HG03135 (cell line): ENCODE measurements around the gene MPRIP.
"Not testable (repeated sequence)": the region's sequence is repeated elsewhere in the genome, so short reads cannot be mapped to it uniquely, and the experiment has no call there.

Experiments
- ATAC-seq: cut with Tn5 transposase; IDR thresholded peaks from one replicate; pipeline ENCODE4 v1.9.1; 2021; ENCODE audit warnings: mild to moderate bottlenecking, moderate library complexity; ENCODE audit not compliant: unreplicated experiment

MPRIP gene, protein sequence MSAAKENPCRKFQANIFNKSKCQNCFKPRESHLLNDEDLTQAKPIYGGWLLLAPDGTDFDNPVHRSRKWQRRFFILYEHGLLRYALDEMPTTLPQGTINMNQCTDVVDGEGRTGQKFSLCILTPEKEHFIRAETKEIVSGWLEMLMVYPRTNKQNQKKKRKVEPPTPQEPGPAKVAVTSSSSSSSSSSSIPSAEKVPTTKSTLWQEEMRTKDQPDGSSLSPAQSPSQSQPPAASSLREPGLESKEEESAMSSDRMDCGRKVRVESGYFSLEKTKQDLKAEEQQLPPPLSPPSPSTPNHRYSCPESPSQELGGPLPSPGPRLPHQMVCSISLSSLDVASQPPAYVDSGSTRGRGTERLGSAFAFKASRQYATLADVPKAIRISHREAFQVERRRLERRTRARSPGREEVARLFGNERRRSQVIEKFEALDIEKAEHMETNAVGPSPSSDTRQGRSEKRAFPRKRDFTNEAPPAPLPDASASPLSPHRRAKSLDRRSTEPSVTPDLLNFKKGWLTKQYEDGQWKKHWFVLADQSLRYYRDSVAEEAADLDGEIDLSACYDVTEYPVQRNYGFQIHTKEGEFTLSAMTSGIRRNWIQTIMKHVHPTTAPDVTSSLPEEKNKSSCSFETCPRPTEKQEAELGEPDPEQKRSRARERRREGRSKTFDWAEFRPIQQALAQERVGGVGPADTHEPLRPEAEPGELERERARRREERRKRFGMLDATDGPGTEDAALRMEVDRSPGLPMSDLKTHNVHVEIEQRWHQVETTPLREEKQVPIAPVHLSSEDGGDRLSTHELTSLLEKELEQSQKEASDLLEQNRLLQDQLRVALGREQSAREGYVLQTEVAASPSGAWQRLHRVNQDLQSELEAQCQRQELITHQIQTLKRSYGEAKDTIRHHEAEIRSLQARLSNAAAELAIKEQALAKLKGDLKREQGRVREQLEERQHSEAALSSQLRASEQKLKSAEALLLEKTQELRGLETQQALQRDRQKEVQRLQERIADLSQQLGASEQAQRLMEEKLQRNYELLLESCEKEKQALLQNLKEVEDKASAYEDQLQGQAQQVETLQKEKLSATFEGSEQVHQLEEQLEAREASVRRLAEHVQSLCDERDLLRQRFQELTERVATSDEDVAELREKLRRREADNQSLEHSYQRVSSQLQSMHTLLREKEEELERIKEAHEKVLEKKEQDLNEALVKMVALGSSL (N-terminal part only)

DNA sequence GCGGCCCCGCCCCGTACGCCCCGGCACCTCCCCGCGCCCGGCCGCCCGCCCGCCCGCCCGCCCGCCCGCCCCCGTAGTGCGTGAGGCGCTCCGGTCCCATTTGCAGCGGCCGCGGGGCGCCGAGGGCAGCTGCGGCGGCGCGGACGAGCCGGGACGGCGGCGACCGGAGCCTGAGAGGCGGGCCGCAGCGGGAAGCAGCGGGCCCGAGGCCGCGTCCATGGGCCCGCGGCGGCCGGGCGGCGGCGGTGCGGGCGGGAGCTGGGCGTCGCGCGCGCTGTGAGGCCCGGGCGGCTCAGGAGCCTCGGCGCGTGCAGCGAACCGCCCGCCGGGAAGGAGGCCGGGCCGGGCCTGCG, at the start of gene MPRIP:
Gene MPRIP (plus strand): TSS at position 74 of the 353 bp plus-strand sequence. CDS start 392 bp downstream, outside the sequence.
- ATAC-seq: no peak

DNA sequence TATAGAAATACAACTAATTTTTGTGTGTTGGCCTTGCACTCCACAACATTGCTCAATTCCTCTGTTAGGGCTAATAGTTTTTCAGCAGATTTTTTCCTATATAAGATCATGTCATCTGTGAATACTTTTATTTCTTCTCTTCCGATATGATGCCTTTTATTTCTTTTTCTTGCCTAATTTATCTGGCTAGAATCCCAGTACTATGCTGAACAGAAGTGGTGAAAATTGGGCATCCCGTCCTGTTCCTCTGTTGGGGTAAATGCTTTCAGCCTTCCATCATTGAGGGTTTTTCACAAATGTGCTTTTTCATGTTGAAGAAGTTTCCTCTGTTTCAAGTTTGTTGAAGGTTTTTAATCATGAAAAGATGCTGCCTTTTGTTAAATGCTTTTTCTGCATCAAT, 47.6 kb upstream of the MPRIP start:
- ATAC-seq: no peak

DNA sequence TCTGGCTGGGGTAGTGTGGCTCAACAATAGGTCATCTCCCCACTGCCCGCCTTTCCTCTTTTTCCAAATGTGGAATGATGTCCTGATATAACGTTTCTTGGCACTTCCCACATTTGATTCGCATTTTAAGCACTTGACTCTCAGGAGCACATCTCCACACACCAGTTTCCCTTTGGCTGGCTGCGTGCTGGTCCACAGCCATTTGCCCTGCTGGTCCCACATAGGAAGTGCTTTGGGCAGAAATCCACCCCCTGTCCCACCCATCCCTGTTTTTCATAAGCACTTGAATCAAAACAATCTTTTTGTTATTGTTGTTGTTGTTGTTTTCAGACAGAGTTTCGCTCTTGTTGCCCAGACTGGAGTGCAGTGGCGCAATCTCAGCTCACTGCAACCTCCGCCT, 46.3 kb upstream of the MPRIP start:
- ATAC-seq: no peak

DNA sequence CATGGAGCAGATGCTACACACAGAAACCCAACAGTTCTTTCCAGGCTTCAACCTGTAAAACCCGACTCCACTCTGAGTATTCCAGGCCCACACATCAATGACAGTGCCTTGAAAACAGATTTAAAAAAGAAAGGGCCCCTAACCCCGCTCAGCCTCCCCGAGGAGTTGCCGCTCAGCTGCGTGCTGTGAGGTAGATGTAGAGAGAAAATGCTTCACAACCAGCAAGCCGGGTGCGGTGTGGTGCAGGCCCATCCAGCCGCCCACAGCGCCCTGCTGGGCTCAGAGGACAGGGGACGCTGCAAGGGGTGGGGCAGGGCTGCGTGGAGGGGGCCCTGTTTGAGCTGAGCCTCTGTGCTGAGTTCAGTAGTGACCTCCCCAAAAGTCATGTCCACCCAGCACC, 45.5 kb upstream of the MPRIP start:
- ATAC-seq: not testable (repeated sequence)

DNA sequence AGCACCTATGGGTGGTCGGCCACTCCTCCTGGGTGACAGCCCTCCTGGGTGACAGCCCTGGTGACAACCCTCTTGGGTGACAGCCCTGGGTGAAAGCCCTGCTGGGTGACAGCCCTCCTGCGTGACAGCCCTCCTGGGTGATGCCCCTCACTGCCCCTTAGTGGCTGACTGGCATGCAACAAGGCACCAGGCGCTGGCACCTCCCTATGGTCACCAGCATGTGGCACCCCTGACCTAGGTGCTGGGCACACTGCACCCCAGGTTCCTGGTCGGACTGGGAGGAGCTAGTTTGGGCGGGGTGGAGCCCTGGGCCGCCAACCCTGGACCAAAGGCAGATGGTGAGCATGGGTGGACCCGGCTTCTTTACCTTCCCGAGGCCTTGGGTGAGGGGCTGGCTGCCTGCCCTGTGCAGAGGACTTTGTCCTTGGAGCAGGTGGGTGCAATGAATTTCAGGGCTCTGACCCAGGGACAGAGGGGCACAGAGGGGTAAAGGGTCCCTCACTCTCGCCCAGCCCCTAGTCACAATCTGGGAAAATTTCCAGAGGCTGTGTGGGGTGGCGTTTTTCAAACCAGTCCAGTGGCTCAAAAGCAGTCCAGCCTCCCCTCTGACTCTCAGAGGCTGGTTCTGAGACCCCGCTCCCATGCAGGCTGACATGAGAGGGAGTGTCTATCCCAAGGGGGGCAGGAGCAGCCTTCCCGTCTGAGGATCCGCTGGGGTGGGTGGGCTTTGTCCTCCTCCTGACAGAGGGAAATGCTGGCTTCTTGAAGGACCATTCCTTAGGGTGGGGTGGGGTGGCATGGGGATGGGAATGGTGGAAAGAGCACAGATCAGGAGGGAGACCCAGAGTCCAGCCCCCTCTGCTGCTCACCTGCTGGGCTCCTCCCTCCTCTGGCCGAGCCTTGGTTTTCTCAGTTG, 44.5 kb upstream of the MPRIP start:
- ATAC-seq: no peak

DNA sequence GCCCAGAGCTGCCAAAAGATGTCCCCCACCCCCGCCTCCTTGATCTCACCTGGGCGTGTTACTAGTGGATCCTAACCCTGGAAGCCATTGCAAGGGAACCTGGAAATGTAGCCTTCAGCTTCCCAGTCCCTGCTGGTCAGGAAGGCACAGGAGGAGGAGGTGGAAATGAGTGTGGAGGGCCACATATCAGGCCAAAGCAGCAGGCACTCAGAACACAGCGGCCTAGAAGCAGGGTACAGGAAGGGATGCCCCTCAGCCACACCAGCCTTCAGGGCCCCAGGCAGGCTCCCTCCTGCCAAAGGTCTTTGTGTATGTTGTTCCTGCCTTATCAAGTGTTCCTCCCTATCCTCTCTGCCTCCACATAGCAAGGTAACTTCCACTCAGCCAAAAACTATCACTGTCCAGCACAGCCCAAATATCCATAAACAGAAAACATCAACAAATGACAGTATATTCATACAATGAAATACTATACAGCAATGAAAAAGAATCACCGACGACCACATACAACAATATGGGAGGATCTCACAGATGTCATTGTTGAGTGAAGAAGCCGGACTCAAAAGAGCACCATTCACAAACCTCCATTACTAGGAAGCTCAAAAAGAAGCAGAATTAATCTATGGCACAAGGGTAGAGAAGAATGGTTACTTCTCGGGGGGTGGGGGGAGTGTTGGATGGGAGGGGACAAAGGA, 42.2 kb upstream of the MPRIP start:
- ATAC-seq: no peak

DNA sequence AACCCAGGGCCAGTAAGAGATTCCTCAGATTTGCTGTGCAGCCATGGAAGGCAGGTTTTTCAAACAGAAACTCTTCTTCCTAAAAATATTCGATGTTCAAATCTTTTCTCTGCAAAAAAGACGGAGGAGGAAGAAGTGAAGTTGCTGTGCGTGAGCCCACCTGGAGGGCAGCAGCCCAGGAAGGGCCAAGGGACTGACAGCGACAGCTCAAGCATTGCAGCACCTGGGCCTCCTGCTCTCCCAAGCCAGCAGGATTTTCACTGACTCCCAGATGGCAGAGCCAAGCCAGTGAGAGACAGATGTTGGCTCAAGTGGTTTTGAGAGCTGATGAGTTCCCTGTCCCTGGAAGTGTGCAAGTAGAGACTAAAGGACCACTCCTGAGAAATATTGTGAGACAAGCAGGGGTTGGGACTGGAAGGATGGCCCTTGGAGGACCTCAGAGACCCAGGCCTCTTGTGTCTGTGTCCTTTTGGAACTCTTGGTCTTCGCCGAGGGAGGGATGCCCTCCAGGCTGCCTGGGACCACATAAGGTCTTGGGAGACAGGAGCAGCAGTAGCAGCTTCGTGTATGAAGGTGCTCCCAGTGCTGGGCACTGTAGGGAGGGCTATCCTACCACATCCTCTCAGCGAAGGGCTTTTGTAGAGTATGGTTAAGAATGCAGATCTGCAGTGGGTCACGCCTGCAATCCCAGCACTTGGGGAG, 41.0 kb upstream of the MPRIP start:
- no peak for ATAC-seq

DNA sequence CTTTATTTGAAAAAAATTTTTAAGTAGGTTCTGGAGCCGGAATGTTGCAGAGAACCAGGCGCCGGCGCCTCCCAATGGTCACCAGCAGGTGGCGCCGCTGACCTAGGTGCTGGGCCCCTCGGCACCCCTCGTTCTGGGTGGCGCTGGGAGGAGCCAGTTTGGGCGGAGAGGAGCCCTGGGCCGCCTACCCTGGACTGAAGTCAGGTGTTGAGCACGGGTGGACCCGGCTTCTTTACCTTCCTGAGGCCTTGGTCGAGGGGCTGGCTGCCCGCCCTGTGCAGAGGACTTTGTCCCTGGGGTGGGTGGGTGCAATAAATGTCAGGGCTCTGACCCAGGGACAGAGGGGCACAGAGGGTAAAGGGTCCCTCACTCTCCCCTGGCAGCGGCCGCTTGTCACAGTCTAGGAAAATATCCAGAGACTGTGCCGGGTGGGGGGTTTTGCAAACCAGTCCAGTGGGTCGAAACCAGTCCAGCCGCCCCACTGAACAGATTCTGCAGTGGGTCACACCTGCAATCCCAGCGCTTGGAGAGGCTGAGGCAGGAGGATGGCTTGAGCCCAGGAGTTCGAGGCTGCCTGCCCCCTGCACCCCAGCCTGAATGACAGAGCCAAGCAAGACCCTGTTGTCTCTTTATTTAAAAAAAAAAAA, 40.3 kb upstream of the MPRIP start:
- ATAC-seq: no peak

DNA sequence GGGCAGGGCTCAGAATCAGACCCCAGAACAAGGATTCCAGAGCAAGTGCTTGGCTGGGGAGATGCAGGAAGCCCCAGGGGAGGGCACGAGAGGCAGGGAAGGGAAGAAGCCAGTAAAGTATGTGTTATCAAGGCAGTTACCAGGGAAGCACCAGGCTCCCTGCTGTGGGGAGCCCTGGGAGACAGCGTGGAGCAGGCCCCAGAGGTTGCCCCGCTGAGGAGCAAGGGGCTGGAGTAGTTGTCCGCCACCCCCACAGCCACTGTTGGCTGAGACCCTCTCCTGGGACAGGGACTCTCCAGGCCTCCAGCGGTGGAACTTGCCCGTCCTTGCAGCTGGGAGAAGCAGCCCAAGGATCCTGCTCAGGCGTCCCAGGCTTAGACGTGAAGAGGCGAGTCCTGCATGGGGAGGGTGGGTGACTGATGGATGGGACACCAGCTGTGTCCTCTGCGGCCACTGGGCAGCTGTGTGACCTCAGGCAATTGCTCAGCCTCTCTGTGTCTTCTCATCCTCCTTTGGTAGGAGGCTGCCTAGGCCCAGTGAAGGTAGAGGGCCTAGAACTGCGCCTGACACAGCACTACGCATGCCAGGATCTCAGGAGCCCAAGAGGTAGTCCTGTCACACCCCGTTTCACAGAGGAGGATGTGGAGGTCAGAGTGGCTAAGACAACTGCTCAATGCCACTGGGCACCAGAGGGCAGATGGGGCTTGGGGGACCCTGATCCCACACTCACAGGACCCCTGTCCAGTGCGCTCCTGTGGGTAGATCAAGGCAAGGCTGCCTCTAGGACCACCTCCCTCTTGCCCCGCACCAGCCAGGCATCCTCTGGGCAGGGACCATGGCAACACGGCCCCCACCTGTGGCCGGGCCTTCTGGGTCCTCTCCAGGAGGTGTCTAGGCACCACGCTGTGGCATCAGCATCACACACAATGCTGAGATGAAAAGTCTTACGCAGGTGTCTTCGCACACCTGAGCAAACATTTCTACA, 39.2 kb upstream of the MPRIP start:
- not testable (repeated sequence) for ATAC-seq

DNA sequence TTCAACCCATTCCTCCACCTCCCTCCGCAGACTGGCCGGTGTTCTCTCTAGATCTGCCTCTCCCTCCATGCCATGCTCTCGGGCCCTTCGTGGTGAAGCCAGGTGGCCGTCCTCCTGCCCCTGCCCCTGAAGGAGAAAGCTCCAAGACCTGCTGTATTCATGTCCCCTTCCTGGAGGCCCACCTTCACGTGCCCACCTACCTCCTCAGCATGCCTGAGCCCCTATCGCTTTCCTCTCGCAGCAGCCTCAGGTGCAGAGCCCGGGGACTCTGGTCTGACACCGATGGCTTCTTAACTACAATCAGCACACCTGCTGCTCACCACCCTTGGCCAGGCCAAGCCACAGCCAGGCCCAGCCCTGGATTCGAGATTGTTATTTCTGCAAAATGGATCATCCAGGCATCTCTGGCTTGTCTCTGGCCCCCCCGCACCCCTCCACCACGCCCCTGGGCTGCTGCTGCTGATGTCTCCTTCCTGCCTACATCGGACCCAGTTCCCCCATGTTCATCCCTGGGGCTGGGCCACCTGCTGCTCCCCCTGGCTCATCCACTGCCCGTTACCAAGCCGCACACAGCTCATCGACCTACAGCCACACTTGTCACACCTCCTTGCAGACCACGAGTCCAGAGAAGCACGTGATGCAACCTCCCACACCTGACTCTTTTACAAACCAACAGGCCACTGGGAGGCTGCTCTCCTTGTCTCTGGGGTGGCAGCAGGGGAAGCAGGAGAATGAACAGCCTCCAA, 37.8 kb upstream of the MPRIP start:
- ATAC-seq: no peak

DNA sequence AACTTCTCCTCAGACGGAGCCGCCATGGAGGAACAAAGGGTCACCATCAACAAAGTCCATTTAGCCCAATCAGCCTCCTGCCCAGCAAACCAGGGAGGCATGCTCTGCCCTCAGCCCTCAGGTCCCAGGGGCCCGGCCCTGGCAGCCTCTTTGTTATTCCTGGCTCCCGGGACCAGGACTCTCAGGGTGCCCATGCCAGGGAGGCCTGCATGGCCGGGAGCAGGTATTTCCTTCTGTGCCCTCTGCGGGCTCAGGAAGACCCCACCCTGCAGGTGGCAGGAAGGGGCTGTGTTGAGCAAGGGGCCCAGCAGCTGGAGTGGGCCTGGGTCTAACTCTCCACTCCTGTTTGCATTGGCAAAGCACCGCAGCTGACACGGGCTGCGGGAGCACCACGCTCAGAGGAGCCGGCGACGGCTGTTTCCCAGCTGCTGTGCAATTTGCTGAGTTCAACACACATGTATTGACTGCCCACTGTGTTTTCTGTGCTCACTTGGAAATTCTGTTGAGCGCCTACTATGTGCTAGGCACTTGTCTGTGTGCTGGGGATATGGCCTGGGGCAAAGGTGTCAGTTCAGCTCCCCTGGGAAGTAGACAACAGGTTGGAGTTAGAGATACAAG, 37.2 kb upstream of the MPRIP start:
- ATAC-seq: not testable (repeated sequence)

DNA sequence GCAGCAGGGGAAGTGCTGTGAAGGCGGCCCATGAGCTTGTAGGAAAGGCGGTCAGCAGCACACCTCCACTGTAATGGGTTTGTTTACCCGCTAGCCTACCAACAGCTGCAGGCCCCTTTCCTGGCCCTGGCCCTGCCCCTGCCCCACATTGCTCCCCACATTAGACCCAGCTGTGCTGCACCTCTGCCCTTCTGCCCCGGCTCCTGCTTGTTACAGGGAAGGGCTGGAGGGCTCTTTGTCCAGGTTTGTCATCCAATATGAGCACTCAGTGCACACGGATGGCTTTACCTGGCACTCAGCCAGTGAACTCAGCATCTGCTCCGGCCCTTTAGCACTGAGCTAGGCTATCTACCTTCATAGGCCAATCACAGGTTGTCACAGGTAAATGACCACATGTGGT, 34.4 kb upstream of the MPRIP start:
- ATAC-seq: not testable (repeated sequence)

DNA sequence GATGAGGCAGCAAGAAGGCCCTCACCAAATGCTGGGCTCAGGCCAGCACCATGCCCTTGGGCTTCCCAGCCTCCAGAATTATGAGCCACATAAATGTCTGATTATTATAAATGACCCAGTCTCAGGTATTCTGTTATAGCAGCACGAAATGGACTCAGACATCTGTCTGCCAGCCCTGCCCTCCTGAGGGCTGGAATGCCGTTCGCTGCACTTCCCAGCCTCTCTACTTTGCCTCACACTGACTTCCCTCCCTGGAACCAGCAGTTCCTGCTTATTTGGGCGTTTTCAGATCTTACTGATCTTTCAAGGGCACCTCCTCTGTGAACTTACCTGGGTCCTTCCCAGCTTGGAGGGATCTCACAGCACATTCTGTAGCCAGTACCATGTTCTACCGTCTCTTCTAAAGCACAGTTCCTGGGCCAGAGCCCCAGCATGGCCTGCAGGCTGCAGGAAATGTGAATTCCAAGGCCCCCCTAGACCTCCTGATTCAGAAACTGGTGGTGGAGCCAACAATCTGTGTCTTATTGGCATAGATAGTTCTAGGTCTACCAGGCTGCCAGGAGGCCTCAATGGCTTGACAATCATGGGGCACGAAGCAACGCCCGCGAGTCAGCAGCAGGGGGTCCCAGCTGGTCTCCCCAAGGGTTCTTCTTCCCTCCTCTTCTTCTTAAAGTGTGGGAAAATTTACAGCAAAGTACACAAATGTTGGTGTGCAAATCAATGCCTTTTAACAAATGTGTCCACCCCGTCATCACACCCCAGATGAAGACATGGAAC, 33.4 kb upstream of the MPRIP start:
- ATAC-seq: not testable (repeated sequence)

DNA sequence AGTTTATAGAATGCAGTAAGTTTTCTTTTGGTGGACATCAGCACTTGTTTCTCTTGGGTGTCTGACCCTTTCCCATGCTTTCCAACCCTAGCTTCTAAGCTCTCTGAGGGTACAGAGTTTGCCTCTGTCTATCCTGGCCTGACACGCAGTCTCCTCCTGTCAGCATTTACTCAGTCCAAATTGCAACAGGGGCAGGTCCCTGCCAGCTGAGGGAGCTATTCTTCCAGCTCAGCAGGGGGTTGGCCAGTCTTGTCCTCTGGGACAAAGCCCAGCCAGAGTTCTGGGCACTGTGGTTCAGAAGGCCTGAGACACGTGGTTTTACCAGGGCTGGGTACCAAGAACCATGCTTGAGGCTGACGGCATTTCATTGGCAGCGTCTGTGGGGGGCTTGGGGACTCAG, 32.3 kb upstream of the MPRIP start:
- not testable (repeated sequence) for ATAC-seq

DNA sequence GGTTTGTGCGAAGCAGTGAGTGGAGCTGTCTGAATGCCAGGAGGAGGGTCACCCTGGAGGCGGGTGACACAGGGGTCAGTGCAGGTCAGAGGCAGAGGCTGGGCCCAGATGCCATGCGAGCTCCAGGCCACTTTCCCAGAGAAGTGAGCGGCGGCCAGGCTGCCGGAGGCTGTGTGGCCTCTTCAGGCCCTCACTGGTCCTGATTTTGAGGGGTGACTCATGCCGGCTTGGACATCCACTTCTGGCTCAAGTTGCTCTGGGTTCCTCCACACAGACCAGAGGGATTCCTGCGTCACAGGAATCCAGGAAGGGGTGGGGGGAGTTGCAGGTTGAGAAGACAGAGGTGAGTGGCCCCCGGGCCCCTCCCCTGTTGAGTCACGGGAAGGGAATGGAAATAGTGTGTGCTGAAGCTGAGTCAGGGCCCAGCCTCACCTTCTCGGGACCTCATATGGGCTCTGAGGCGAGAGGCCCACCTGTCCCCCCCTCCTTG, 31.7 kb upstream of the MPRIP start:
- not testable (repeated sequence) for ATAC-seq
